GM18873 (cell line): ENCODE results near the gene ITFG1.
A peak's percentile ranks its signal among the peaks of the same experiment; 100 is the strongest.

Experiments
- ATAC-seq: cut with Tn5 transposase; IDR thresholded peaks from one replicate; pipeline ENCODE4 v1.9.1; 2021; ENCODE audit warnings: mild to moderate bottlenecking, moderate library complexity, moderate number of reproducible peaks; ENCODE audit not compliant: unreplicated experiment, low FRiP score

ITFG1 gene

DNA sequence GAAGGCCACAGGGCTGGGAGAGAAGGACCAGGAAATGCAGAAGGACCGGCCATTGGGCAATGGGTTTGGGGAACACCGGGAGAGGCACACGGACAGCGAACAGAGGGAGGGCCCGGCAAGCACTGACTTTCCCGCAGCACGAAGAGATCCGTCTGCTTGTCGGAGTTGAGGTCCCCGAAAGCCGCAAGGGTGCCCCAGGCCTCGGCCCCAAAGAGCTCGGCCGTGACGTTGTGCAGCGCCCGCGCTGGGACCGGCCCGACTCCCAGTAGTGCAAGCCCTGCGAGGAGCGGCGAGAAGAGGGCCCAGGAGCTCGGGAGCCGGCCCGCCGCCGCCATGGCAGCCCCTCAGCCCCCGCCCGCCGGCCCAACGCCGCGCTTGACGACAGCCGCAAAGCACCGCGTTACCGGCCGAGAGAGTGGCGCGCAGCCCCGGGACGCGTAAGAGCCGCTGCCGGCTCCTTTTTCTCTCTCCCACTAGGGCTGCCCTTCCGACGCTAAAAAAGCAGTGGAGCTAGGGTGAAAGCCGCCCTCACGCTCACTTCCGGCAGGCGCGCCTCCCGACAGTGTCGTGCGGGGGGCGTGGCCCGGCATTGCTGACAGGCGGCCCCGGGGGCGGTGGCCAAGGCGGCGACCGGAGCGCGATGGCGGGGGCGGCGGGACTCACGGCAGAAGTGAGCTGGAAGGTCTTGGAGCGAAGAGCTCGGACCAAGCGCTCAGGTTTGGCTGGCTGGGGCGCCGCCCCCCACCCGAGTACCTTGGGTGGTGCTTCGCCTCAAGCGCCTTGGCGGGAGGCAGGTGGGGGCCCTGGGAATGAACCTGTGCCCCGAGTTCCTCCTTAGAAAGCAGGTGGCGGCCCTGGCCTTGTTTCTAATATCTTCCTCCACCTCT lies at the start of gene ITFG1, which contains the start of gene PHKB:
ITFG1 (minus strand) TSS at position 353 of the 887 bp plus-strand sequence; CDS start at position 335, 18 bp downstream.
PHKB (plus strand) TSS at position 621 of the 887 bp plus-strand sequence; CDS start at position 641, 20 bp downstream.
- peak; percentile 75 for ATAC-seq

DNA sequence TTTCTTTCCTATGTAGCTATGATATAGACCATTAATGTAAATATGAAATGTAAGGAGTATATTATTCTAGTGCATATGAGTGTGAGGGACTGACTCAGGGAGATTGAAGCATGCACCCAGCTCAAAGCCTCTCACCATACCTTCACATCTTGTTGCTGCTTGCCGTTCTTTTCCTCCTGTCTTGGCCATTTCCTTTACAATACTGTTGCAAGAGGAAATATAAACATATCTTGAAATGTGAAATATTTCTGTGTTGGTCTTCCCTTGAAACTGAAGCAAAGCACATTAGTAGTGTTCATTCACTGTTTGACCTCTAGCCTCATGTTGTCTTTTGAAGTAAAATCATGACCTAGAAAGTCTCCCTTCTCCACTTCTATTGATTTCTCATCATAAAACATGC lies 46.8 kb upstream of the ITFG1 start:
- ATAC-seq: no peak

DNA sequence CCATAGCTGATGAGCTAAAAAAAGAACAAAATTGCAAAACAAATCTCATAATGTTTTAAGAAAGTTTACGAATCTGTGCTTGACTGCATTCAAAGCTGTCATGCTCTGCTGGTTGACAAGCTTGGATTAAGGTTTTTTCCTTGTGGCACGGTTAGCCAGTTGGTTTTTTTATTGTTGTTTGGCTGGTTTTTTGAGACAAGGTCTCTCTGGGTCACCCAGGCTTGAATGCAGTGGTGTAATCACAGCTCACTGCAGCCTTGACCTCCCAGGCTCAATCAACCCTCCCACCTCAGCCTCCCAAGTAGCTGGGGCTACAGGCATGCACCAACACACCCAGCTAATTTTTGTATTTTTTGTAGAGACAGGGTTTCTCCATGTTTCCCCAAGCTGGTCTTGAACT lies 45.9 kb upstream of the ITFG1 start:
- no peak for ATAC-seq

DNA sequence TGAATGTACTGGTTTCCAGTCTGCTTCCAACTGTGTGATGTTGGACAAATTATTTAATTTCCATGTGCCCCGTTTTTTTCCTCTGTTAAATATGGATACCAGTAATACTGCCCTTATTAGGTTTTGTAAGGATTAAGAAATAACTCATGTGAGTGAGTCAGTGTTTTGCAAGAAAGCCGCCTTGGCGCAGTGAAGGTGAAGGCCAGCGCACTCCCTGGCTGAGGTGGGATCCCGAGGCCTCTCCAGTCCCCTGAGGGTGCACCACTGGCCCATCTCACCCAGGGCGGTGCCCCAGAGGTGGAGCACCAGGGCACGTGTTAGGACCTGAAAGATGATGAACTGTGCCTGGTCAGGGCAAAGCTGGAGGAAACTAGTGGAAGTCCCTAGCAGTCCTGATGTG lies 43.7 kb upstream of the ITFG1 start:
- no peak for ATAC-seq

DNA sequence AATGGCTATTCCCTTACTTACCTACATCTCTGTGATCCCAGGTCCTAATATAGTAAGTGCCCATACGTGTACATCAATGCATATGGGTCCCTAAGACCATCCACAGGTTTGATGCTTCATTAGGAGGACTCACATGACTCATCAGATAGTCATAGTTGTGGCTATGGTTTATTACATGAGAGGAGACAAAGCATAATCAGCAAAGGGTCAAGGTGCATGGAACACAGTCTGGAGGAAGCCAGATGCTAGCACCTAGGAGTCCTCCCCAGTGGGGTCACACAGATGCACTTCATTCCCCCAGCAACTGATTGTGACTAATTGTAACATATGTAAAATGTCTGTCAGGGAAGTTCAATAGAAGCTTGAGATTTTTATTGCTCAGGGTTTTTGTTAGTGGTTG lies 43.1 kb upstream of the ITFG1 start:
- no peak for ATAC-seq

DNA sequence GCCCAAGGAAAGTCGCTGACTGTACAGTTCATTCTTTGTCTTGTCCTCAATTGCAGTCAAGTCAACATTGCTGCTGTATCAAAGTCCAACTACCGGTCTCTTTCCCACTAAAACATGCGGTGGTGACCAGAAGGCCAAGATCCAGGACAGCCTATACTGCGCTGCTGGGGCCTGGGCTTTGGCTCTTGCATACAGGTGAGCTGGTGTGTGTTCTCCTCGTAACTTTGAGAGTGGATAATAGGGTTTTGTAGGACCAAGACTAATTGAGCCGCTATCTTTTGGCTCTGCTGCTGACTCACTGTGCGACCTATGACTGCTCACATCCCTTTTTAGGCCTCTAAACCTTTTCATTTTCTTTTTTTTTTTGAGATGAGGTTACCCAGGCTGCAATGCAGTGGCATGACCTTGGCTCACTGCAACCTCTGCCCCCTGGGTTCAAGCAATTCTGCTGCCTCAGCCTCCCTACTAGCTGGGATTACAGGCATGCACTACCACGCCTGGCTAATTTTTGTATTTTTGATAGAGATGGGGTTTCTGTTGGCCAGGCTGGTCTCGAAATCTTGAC lies 38.9 kb upstream of the ITFG1 start:
- ATAC-seq: no peak

DNA sequence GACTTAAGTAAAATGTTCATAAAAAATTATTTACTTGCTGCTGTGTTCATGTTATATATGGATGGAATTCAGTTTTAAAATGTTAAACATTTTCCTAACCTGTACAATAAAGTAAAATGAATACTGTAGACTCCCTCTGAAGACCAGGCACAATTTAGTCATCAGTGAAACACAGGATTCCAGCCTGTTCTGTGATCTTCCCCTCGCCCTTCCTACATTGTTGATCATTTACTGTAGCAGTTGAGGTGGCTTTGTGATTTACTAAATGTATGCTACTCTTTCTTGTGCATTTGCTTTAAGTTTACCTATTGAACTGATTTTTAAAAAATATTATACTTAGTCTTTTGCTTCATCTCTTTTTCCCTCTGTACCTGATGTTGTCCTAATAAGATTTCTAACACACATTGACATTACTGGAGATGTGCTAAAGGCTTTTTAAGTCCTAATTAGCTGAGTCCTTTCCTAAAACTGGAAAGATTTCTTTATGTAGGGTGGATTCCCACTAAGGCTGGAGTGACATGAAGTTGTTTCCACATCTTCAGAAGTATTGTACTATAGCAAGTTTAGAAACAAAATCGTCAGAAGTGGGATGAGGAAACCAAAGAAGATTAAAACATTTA lies 38.3 kb upstream of the ITFG1 start:
- no peak for ATAC-seq

DNA sequence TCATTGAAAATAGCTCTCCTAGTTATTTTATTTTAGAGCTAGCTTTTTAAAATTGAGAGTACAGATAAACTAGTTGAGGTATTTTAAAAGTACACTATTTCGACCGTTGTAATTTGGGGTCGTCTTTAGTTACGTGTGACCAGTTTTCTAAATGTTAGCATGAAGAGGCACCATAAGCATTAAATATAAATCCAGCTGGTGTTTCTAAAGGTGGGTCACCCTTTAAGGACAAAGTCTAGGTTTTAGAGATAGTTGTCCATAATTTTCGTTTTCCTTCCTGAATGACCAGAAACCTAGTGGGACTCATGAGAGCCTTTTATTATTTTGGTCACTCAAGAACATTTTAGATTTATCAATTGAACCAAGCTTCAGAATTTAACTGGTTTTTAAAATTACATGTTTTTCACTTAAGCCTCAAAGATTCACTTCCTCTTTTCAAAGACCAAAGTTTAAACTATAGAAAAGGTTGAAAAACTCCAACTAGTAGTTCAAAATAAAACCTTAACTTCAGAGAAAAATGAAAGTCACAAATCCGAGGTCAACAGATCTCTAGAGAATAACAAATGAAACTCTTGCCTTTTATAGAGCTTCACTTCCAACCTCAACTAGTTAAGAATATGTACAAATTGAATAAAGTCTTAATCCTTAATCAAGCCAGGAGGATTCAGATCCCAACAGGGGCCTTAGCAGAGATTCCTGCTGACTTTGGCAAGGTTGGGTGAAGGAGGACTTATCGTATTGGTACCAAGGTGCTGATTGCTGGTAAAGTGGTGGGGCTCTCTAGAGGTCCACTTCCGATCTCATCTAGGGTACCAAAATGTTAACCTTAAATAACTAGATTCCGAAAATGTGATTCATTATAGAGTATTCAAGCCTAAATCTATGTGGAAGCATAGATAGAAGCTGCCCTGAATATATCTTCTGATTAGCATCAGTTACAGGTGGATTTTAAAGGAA lies 32.8 kb upstream of the ITFG1 start:
- ATAC-seq: peak; percentile 54

DNA sequence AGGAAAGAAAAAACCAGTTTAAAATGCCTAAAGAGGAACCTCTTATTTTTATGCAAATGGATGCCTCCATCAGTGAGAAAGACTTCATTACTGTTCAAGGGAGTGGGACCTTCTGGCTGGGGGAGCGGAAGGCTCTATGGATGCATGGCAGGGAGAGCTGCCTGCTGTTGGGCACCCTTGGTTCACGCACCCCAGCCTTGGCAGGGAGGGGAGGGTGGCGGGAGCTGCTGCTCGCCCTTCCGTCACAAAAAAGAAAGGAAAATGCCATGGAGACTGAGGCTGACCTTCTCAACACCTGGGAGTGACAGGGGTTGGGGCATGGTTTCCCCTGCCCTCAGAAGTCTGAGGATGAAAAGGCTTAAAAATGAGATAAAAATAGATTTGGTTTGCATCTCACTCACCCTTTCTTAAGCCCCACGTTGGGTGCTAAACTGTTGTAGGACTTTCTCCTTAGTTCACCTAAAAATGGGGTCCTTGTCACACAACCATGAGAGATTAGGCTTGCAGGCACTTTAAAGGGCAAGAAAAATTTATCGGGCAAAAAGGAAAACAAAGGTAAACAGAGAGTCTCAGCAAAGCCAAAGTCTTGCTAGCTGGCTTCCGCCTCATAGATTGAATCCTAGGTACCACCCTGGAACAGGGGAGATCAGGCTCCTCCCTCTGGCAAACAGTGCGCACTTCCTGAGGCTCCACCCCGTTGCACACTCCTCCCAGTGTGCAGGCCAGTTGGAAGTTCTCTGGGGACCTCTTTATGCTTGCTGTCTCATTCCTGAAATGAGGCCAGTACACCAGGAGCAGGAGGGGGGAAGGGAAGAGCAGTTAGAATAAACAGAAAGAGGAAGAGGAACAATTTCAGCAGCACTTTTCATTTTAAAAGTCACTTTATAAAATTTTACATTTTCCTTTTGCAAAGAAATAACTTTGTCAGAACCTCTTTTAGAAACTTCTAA lies 31.8 kb upstream of the ITFG1 start:
- peak; percentile 81 for ATAC-seq

DNA sequence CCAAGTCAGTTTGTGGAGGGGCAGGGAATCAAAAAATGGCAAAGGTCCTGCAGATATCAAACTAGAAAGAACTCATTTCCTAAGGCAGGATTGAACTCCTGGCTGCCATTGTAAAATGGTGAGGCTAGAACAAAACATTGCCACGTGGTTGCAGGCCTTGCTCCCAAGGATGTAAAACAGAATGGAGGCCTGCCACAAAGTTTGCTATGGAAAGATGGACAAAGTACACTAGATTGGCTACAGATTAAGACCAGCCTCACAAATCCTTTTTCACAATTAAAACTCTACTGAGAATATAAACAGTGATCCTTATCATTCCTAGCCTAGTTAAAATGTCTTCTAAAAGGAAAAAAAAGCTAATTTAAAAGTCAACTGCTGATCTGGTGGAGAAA lies 31.2 kb upstream of the ITFG1 start:
- no peak for ATAC-seq

DNA sequence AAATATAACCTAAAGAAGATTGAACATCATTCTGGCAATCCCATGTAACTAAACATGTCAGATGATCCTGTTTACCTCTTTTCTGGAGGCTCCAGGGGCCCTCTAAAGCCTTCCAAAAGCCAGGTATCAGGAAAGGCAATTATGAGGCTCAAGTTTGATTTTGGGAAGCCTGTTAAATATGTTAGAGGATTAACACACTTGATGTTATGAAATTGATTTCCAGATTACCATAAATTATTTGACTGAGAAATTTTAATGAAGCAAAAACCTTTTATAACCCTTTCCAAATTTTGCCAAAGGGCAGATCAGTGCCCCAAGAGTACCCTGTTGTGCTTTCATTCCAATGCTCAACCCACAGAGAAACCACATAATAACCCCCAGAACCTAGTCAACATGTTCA lies 29.6 kb upstream of the ITFG1 start:
- ATAC-seq: no peak

DNA sequence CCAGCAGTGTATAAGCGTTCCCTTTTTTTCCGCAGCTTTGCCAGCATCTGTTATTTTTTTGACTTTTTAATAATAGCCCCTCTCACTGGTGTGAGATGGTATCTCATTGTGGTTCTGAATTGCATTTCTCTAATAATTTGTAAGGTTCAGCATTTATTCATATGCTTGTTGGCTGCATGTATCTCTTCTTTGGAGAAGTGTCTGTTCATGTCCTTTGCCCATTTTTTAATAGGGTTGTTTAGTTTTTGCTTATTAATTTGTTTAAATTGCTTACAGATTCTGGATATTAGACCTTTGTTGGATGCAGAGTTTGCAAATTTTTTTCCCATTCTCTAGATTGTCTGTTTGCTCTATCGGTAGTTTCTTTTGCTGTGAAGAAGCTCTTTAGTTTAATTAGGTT lies 27.2 kb upstream of the ITFG1 start:
- no peak for ATAC-seq

DNA sequence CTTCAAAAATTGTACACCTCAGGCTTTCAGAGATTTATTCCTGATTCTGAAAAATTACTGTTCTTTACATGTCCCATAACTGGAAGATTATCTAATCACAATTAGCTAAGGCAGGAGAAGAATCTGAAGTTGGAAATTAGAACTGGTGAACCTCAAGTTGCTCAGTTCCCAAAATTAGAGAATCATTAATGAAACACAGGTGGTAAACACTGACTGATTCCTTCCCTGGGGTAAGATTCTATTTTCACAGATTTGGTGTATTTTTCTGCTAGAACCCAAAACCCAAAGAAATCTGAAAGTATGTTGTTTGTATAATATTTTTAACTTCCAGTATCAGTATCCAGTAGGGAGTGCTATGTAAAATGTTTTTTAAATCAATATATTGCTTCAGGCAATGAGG lies 26.0 kb upstream of the ITFG1 start:
- no peak for ATAC-seq

DNA sequence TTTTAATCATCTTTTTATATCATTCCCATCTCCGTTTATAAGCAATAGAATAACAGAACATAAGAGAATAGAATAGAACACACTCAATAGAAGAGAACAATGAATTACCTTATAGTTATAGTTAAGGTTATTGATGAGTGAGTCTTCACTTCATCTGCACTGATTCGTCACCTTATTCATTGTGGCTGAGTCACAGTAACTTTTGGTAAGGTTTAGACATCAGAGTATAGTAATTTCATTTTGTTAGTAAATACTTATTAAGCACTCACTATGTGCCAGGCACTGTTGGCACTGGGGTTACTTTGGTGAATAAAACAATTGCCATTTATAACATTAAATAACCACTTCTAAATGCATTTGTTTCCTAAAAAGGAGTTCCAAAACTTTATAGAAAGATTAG lies 22.8 kb upstream of the ITFG1 start:
- no peak for ATAC-seq

DNA sequence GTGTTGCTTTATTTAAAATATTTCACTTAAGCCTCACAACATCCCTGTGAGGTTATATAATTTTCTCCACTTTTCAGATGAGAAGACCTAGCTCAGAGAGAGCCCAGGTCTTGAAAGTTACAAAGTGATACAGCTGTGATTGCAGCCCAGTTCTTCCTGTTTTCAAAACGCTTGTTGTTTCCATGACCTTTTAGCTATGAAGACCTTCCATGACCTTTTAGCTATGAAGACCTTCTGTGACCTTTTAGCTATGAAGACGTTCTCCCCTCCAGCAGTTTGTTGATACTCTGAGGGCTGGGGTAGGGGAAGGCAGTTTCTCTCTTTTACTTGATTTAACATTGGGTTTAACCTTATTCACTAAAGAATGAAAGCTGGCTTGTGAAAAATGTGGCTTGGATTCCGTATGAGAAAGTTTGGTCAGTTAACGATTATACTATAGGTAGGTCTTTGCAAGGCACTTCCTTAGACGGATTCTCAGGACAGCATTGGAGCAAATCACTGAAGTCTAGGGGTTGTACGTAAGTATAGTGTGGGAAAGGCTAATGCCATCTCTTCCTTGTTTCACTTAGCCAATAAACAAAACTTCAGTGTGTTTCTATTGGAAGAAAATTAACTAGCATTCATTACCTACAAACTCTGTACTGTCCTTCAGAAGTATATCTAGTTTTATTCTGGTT lies 21.0 kb upstream of the ITFG1 start:
- ATAC-seq: no peak

DNA sequence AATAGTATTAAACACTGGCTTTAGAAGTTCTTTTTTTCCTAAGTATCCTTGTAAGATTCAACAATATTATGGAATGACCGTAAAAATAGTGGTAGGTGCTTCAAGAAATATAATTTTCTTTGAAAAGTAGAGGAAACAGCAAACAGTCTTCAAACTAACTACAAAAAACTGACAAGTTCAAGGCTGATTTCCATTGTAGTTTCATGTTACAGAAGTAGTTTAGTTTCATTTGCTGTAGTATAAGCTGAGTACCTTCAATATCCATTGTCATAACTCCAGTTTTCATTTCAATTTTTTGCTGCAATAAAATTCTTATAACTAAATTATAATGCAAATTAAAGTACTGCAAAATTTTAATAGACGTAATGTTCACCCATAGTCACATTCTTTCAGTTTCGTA lies 19.5 kb upstream of the ITFG1 start:
- no peak for ATAC-seq

DNA sequence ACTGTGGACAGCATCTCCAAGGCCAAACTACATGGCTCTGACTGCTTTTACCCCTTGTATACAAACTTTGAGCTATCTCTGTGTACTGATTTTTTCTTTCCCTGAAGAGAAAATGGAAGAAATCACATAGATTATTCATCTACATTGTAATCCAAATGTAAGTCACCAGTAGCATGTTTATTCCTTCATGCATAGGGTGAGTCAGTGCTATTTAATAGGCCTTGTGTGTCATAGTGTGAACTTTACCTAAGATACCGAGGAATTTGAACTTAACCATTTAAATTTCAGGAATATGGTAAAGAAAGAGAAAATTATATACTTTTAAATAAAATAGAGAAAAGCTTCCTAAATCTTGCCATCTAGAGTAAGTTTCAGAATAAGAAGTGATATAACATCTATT lies 16.8 kb upstream of the ITFG1 start:
- no peak for ATAC-seq

DNA sequence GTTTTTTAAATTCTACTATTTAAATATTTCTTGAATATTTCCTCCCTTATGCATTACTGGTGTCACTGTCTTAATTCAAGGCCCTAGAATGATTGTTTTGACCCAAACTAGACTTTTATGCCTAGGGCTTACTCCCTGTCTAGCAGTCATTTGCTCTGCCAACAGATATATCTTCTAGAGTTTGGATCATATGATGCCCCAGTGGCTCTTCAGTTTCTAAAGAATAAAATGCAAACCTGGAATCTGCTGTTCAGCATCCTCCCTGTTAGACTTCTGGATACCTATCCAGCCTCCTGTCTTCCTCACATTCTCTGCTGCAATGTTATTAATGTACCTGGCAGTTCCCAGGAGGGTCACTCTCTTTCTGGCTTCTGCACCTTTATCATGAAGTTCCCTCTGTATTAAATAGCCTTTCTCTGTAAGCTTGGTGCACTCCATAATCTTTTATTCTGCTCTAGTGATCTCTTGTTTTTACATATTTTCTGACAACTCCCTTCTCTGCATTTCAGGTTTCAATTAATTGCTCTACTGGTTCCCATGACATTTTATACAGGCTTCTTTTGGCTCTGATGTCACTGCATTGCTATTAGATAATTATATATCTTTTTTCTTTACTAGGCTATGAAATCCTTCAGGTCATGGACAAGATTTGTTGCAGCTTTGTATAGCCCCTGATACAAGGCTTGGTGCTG lies 15.9 kb upstream of the ITFG1 start:
- no peak for ATAC-seq
